SW 1271 (cell line): ENCODE data around the gene TCF3.

Source experiments
- DNase-seq, 2 experiments: peaks; one replicate each; lab custom pipeline; 2025; lab: John Stamatoyannopoulos, UW

The TCF3 gene

DNA sequence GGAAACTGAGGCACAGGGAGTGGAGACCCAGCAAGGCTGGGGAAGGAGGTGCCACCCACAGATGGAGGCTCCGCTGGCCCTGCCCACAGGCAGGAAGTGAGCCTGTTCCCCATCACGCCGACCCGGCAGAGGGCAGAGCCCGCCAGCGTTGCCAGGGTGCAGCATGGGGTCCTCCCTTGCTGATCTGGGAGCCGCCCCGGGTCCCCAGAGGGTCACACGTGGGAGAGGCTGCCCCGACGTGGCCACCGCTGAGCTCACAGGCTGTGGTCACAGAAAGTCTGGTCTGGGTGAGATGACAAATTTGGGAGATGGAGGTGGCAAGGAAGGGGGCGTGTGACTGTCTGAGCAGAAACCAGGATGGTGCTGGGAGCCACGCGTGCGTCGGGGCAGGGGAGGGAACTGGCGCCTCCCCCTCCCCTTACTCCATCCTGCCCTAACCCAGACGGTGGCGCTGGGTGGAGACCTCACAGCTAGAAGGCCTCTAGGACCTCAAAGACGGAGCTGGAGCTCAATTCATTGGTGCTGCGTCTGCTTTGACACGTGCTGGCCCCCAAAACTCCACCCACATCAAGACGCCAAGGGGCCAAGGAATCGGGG is 92.0 kb downstream of the TCF3 start:
- DNase-seq = no peak
